Pons (tissue), 1 donor: ENCODE measurements around the gene STK24.
A peak's percentile ranks its signal among the peaks of the same experiment; 100 is the strongest.

ENCODE experiments used
- DNase-seq: peaks from one replicate; pipeline ENCODE4 v3.0.0-alpha.2; 2016; ENCODE audit warnings: low spot score

The STK24 gene

DNA sequence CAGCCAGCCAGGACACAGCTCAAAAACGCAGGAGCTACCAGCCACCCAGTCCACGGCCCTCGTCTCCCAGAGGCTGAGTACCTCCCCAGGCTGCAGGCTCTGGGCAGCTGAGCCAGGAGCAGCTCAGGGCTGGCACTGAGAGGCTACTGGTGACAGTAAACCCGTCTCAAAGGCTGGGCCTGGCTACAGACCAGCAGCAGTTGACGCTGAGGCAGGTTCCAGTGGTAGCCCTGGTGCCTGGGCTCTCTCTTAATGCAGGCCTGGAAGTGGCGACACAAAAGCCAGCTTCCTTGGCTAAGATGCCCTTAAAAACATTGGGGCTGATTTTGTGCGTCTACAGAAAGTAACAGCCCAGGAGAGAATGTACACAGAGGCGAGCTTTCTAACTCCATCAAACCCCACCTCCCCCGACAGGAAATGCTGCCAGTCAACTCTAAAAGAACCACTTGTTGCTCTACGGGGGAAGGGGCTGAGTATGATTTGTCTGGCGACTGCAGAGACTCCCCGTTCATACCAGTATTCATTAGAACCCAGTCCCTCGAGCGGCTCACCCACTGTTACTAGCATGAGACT lies 126.3 kb downstream of the STK24 start:
- DNase-seq: peak; percentile 42

DNA sequence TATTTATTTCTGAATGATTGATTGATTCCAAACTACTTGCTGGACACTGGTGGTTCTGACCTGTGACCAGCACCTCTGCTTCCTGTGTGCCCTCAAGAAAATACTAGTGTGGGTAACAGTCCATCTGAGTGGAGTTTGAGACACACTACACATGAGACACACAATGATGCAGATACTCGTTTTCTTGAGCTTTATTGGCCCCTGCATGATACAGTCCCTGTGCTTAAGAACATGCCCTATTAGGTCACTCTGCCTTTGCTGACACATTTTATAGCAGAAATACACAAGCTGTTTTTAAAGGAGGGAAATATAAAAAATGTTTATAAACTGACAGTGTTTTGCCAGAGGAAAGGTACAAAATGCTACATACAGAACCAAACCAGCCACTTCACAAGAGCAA lies 126.9 kb downstream of the STK24 start:
- DNase-seq: no peak

DNA sequence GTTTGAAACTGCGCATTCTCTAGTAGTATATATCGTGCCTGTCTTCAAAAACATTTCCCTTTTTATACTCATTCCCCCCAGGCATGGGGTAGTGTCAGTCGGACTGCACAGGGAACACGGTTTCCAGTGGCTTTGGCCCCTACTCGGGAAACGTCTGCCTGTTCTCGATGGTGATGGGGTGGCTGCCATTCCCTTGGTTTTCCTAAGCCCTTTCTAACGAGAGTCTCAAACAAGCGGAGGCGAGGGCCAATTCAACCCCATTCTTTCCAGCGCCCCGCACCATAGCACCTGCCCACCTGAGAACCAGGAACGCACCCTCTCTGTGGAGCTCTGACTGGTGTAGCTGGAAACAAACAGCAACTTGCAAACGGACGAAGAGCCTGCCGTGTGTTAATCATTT lies 127.6 kb downstream of the STK24 start:
- DNase-seq: no peak

DNA sequence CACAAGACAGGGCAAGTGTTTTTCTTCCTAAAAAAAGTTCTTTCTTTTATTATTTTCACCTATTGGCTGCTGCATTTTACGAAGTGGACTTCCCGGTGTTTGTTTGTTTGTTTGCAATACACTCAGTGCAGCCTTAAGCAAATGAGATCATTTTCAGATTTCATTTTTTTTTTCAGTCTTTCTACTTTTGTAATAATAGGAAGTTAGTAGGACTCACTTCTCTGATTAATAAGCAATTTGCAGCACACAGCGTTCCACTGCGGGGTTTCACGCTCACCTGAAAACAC lies 128.3 kb downstream of the STK24 start:
- no peak for DNase-seq

DNA sequence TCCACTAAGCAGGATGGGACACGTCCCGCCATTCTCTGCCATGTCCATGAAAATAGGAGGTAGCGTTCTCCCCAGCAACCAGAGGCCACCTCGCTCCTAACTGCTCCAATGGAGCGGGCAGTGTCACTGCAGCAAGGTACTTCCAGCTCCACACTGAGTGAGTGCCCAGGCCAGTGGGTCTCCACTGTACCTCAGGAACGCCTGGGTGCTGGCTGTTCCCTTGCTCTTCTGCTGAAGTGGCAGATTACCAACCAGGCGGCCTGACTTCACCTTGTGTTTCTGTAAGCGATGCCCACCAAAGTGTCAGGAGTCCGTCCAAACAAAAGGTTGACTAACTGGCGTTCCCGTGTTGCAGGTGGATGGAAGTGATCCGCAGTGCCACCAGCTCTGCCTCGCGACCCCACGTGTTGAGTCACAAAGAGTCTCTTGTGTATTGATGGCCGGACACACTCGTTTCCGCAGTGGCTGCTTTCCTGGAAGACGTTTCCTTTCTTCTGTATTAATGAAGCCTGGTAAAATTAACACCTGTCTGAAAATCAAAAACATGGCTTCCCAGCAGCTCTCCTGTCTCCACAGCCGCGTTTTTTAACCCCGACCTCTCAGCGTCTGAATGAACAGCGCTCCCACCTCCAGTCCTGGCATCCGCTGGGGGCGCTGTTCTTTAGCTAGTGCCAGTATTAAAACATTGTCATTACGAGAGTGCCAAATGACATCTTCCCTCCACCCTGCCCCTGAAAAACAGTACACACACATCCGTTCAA lies 128.8 kb downstream of the STK24 start:
- peak; percentile 75 for DNase-seq

DNA sequence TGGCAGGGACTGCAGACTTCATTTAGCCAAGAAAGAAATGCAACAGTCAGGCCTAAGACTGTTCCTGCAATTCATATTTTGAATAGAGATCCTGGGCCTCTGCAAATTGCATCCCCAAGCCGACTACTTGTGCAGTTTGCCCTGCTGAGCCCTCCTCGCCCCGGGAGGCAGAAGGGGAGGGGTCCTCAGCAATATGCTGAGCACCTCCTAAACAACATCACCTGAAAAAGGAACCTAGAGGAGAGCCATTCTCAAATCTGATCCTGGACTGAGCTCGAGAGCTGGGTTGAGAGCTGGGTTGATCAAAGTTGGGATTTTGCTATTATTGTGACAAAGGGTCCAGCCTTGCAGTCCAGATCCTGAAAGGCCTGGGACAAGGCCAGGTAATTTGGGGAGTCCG lies 129.8 kb downstream of the STK24 start:
- DNase-seq: no peak

DNA sequence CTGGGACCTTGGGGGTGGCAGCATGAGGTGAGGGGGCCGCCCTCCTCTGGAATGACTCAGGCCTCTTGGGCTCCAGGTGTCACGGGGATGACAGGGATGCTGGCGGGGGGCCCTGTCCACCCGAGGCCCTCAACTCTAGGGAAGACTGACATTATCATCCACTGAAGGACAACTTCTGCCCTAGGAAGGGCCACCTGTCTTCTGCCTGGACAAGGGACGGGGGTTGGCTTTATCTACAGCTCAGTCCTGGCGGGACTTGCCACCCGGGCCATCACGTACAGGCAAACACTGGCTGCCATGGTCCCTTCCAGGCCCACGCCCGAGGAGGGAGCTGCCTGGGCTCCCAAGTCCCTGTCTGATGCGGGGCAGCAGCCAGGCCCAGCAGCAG lies 130.7 kb downstream of the STK24 start:
- DNase-seq: no peak

DNA sequence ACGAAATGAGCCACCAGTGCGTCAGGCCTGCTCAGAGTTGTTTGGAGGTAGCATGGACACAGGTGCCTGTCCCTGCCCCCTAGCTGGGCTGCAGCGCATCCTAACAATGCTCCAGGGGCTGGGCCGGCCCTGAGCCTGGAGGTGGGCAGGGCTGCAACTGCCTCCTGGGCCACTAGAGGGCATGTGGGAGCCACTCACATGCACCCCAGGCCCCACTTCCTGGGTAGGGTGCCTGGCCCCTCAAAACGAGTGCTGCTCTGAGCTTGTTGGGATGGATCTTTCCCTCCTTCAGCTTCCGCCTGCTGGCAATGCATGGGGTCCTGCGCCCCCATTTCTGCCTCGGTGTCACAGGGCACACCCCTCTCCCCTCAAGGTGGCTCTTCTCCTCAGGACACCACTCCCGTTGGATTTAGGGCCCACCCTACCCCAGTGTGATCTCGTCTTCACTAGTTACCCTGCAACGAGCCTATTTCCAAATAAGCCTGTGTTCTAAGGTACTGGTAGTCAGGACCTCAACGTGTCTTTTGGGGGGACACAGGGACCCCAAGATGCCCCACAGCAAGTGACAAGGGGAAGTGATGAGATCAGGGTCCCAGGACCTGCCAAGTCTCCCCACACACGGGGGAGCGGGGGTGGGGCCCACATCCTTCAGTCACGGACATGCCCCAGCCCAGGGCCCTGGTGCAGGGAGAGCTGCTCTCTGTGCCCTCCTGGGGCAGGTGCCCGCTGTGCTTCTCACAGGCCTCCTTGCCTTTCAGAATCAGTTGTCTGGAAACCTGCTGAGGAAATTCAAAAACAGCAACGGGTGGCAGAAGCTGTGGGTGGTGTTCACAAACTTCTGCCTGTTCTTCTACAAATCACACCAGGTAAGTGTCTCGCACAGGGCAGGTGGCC lies 131.3 kb downstream of the STK24 start:
- DNase-seq: peak; percentile 32

DNA sequence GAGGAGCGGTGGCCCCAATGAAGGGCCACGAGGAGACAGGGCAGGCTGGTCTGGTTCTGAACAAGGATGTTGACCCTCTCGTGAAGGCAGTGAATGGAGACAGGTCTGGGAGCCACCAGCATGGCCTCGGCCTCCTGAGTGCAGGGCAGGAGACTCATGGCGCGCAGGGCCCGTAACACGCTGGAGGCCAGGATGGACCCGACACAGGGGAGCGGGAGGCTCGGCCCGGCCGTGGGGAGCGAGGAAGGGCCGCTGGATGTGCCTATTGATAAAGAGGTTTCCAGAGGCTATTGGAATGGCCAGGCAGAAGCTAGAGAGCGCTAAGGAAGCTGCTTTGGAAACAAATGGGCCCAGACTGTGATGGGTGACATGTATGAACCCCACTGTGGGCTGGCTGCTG lies 132.5 kb downstream of the STK24 start:
- DNase-seq: no peak

DNA sequence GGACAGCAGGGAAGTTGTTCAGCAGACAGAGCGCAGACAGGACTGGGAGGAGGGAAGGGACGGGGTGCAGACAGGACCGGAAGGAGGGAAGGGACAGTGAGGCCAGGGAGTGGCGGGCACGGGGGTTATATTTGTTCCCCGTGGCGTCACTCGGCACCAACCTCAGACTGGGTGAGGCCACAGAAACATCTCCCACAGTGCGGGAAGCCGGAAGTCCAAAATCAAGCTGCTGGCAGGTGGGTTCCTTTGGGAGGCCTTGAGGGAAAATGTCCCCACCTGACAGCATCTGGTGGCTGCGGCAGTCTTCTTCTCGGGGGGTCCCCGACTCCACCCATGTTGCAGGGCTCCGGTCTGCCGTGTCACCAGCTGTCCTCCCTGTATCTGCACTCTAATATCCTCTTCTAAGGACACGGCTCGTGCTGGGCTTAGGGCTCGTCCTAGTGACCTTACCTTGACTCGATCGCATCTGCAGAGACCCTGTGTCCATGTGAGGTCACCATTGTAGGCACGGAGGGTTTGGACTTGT lies 133.0 kb downstream of the STK24 start:
- DNase-seq: no peak

DNA sequence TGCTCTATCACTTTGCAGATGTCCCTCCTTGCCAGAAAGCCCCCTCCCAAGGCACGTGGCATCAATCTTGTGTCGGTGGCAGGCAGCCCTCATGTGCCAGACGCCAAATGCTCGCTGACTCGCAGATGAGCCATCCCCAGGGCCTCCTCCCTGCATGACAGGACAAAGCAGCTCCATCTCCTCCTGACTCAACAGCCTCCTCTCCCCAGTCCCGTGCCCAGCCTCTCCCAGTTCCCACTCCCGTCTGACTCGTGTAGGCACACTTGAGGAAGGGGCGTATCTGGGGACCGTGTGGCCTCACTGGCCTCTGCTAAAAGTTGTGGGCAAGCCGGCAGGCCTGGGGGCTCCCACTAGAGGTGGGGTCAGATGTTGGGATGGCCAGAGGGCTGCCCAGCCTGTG lies 133.6 kb downstream of the STK24 start:
- DNase-seq: no peak

DNA sequence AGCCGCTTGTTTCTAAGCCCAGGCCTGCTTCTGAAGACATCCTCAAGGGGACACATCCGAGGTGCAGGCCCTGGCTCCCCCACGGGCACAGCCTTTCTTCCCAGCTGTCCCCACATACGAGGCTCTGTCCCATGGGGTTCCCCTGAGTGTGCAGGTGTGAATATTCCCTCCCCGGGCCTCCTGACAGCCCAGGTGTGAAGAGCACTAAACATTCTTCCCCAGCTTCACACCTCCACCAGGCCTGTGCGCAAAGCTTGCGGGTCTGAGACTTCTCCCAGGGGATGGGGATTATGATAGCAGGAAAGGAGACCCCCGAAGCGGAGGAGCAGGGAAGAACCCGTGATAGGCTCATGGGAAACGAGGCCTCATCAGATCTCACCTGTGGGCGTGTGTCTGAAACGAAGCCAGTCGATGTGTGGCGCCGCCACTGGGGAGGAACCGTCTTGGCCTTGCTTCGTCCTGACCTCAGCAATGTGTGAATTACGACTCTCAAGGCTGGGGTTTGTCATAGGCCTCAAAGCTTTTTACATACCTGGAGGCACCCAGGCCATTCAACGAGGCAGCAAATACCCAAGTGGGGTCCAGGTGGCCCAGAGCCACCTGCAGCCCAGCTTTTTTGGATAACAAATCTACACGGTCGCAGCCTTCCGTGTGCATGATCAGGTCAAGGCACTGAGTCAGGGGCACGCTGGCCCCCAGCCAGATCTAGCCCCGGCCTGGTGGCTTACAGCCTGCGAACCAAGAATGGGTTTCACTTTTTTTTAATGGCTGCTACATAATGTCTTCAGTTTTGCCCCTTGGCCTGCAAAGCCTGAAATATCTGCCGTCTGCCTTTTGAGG lies 134.3 kb downstream of the STK24 start:
- DNase-seq: no peak

DNA sequence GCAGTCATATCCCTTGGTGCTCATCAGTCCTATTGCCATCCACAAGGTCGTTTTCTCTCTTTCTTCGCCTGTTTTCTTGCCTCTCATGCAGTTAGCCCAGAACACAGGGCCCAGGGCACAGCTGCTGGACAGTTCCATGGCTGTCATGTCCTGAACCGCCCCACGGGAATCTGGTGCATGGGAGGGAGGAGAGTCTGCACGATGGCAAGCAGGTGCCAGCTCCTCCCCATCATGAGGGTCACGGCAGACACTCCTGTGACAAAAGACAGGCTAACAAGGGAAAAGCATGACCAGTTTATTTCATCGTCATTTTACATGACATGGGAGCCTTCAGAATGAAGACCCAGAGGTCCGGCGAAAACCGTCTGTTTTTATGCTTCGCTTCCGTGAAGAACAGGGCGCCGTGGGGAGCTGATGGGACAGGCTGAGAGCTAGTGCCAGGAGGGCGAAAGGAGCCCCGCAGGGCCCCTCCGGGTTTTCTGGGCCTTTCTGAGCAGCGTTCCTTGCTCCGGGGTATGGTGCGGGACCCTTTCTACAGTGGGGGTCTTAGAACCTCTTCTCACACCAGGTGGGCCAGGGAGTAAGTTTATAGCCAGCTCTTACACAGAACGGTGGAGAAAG lies 135.7 kb downstream of the STK24 start:
- no peak for DNase-seq

DNA sequence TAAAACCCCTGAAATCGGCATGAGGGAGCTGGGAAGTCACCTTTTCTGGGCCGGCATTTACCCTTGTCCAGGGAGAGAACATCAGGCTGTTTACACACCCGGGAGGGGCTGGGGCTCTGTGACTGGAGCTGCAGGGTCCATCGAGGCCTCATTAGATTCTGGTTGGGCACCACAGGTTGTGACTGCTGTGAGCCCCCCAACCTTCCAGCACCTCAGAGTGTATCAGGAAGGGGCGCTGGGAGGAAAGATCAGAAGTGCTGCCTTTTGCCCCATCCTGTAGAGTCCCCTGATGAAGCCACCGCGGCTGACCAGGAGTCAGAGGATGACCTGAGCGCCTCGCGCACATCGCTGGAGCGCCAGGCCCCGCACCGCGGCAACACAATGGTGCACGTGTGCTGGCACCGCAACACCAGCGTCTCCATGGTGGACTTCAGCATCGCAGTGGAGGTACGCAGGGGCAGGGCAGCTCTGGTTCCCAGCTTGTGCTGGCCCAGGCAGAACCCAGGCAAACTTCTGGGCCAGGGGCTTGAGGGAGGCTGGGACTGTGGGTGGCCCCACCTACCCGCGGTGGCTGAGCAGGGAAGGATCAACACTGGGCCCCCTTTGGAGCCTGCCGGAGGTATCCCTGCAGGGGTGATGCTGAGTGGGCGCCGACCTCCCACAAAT lies 136.4 kb downstream of the STK24 start:
- no peak for DNase-seq

DNA sequence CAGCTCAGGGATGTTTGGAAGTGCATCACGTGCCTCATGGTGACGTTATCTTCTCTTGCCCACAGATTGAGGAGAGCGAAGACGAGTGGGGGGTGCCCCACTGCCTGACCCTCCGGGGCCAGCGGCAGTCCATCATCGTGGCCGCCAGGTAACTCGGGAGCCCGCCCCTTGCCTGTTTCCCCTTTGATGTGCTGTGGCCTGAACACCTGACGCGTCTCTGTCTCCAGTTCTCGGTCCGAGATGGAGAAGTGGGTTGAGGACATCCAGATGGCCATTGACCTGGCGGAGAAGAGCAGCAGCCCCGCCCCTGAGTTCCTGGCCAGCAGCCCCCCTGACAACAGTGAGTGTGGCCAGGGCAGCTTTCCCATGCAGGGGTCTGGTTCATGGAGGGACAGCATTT lies 137.0 kb downstream of the STK24 start:
- DNase-seq: no peak

DNA sequence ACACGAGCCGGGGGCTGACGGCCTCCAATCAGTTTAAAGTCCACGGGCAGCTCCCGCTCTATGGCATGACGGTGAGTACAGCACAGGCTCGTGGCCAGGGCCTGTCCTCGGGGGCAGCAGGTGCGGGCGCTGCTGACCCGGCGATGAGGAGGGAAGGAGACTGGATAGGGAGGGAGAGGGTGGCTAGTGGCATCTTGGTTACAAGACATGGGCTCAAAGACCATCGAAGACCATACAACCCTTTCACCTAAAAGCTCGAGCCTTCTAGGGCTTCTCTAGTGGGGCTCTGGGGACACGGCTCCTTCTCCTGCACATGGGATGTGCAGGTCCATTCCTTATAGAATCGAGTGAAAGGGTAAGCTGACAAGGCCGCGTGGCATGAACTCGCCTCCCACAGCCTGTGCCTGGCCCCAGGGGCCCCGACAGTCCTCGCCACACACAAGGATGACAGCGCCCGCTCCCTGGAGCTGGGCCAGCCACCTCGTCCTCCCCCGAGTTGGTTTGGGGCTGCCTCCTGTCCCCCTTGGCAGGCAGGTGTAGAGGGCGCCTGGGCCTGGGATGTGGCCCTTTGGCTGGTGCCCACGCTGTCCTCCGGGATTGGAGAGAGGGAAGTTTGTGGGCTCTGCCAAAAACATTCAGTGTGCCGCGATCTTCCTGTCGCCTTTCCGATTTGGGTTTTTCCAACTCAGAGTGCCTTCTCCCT lies 137.6 kb downstream of the STK24 start:
- no peak for DNase-seq

DNA sequence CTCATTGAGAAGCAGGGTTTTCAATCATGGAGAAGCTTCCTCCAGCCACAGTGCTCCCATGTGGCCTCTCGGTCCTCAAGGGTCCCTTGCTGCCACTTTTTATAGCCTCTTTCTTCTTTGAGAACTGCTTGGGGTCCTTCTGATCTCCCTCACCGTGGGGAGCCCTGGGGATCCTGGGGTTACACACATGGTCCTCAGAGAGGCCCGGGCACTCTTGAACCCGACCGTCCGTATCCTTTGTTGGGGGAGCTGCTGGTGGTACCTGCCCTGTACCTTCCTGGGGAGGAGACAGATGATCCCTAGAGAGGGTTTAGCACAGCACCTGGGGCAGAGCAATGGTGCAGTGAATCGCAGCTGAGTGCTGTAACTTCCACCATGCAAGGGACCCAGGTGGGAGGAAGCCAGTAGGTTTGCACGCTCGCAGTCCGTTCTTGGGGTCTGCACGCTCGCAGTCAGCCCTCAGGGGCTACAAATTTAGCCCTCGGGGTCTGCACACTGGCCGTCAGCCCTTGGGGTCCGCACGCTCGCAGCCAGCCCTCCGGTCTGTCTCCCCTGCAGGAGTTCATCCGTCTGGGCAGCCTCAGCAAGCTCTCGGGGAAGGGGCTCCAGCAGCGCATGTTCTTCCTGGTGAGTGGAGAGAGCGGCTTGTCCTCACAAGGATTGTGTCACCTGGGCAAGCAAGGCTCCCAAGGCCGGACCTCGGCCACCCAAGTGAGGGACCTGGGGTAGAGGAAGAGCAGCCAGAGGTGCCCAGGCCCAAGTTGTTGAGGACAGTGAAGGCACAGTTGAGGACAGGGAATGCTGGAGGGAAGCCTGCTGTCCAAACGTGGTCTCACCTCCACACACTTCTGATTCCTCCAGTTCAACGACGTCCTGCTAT lies 138.4 kb downstream of the STK24 start:
- DNase-seq: no peak

DNA sequence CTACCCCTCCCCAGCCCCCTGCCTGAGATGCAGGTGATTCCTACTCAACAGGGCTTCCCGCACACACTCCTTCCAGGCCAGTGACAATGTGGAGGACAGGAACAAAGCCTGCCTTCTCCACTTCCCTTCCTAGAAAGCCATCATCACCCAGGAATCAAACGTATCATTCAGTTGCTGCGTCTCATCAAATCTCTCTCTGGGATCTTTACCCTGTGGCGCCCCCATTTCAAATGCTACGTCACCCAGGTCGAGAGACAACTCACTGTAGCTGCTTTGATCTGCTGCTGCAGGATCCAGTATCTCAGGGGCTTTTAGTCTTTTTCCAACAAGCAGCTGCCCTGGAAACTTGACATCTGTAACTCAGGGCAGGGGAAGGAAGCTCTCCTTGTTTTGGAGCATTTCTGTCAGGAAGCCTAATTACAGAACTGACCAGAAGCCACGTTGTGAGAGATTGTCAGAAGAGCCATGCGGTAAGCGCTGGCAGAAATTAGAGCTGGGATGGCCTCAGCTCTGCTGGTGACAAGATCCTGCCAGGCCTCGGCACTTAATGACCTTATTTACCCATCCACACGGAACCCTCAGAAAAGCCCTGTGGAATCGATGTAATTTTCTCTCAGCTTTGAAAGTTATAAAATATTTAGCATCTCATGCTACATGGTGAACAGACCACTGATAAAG lies 140.5 kb downstream of the STK24 start:
- no peak for DNase-seq

DNA sequence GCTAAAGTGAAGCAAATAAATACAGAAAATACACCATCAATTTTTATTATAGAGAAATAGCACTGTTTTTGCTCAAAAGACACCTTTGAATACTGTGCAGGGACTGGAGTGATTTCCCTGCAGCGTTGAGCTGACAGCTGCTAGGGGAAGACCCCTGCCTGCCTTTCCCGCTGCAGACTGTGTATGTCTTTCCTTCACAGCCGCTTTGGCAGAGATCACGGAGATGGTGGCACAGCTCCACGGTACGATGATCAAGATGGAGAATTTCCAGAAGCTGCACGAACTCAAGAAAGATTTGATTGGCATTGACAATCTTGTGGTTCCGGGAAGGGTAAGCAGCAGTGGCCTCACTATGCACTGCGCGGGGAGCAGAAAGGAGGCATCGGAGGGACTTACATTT lies 141.5 kb downstream of the STK24 start:
- no peak for DNase-seq
